GM12864 (cell line): ENCODE data around the gene XDH.

Experiments
- DNase-seq: peaks from one replicate; pipeline ENCODE4 v3.0.0-alpha.2; 2011; ENCODE audit warnings: low read depth
- H3K4me3 ChIP-seq: 2 replicates; pipeline ENCODE4 v1.5.1; 2011; ENCODE audit warnings: mild to moderate bottlenecking, low read depth, low read length, control low read depth
- CTCF ChIP-seq: IDR thresholded peaks from 2 replicates; pipeline ENCODE4 v1.5.1; 2011; ENCODE audit warnings: low read depth, mild to moderate bottlenecking, moderate library complexity, low read length, control low read depth, inconsistent platforms; ENCODE audit errors: missing control alignments

XDH gene

GRCh38 chr2:31390324-31390723 lies 24.2 kb downstream of the XDH start:
- no peak overlapping the region for H3K4me3 ChIP-seq
- TF ChIP-seq CTCF: no peak
- DNase-seq: no peak

GRCh38 chr2:31388736-31389135 lies 25.8 kb downstream of the XDH start:
- H3K4me3 ChIP-seq: no peak overlapping the region
- no peak for DNase-seq
- TF ChIP-seq CTCF: no peak

- no peak for TF ChIP-seq CTCF
- no peak for DNase-seq
- no peak overlapping the region for H3K4me3 ChIP-seq
Measured at GRCh38 chr2:31387850-31388249, 26.7 kb downstream of the XDH start.

GRCh38 chr2:31386648-31387047 lies 27.9 kb downstream of the XDH start:
- H3K4me3 ChIP-seq: no peak overlapping the region
- no peak for TF ChIP-seq CTCF
- DNase-seq: no peak

- DNase-seq: no peak
- TF ChIP-seq CTCF: no peak
- H3K4me3 ChIP-seq: no peak overlapping the region
Measured at GRCh38 chr2:31386172-31386571, 28.4 kb downstream of the XDH start.

- no peak for TF ChIP-seq CTCF
- H3K4me3 ChIP-seq: no peak overlapping the region
- no peak for DNase-seq
Measured at GRCh38 chr2:31384771-31385276, 29.7 kb downstream of the XDH start.

GRCh38 chr2:31384351-31384750 lies 30.2 kb downstream of the XDH start:
- DNase-seq: no peak
- no peak for TF ChIP-seq CTCF
- H3K4me3 ChIP-seq: no peak overlapping the region
